ENCODE data around the gene C10orf67.

The C10orf67 gene

DNA sequence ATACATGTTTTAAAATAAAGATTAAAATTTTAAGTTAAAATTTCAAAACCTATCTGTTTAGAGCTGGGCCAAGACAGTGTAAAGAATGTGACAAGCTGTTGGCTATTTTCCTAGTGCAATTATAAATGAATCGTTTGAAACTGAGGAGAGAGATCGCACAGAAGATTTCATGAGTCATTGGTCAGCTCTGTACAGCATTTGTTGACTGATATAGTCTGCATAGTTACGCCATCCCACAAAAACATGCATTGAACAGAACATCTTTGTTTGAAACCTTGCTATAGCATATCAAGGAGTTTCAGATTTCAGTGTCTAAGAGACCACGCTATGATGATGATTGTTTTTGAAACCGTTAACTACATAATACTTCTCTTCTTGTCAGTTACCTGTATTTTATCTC is 1.3 kb upstream of the C10orf67 start:
- peaks cover 2% of the 10 kb centered on the region for H3K36me3 Mint-ChIP-seq (ENCODE audit: low read depth)
- no peaks in the 10 kb centered on the region for H3K9me3 Mint-ChIP-seq
- H3K27me3 Mint-ChIP-seq (ENCODE audit: low read depth): no peaks in the 10 kb centered on the region
- no peak overlapping the region for H3K27ac Mint-ChIP-seq
- no peak overlapping the region for H3K4me3 Mint-ChIP-seq
- H3K4me1 Mint-ChIP-seq (ENCODE audit: low read depth): peaks cover 22% of the 10 kb centered on the region

DNA sequence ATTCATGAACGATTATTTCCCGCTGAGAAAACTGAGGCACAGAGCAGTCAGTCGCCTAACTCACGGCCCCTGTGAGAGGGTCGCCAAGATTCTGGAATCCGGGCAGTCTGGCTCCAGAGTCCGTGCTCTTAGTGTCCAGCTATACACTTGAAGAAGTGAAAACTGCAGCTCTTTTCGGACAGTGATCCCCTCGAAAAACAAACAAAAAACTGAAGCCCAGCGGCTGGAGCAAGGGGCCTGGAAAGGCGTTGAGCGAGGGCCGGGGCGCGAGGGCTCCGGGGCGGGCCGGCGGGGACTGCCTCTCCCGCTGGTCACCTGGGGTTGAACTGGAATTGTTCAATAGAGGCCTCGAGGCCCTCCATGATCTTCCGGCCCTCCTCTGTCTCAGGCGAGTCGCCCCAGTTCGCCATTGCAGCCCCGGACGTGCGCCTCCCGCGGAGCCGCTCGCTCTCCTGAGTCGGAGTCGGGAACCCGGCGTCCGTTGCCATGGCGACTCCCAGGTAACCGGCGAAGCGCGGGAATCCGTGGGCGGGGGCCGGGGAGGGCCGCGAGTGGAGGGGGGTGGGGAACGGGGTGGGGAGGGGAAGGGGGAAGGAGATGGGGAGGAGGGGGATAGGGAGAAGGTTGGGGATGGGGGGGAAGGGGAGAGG is 881 bp downstream of the C10orf67 start:
- H3K27ac Mint-ChIP-seq: no peak overlapping the region
- peak overlapping the region; percentile 88 for H3K4me3 Mint-ChIP-seq
- no peaks in the 10 kb centered on the region for H3K27me3 Mint-ChIP-seq (ENCODE audit: low read depth)
- no peaks in the 10 kb centered on the region for H3K36me3 Mint-ChIP-seq (ENCODE audit: low read depth)
- peaks cover 36% of the 10 kb centered on the region for H3K4me1 Mint-ChIP-seq (ENCODE audit: low read depth)
- H3K9me3 Mint-ChIP-seq: no peaks in the 10 kb centered on the region

DNA sequence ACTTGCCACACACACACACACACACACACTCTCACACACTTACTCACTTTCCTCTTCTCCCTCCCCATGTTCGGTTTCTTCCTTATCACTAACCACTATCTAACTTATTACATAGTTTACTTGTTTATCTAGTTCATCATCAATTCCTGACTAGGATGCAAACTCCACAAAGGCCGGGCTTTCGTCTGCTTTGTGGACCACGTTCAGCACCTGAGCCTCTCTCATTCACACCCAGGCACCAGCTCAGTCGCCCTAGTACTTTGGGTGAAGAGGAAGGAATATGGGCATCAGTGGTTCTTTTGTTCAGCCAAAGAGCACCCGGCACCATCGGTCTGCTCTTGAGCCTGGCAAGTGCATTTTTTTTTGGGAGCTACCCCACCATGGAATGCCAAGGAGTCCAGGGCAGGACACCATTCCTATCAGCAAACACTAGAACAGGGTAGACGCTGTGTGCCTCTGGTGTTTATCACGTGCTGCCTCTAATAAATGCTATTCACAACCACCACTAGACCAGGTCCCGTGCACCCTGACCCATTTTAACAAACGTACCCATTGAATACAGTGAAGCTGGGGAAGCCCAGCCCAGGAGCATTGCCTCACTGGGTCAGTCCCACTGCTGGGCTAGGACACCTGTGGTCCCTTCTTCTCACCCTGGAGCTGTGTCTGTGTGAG is 2.2 kb downstream of the C10orf67 start:
- H3K27ac Mint-ChIP-seq: no peak overlapping the region
- no peak overlapping the region for H3K4me3 Mint-ChIP-seq
- no peaks in the 10 kb centered on the region for H3K36me3 Mint-ChIP-seq (ENCODE audit: low read depth)
- H3K27me3 Mint-ChIP-seq (ENCODE audit: low read depth): no peaks in the 10 kb centered on the region
- peaks cover 42% of the 10 kb centered on the region for H3K4me1 Mint-ChIP-seq (ENCODE audit: low read depth)
- H3K9me3 Mint-ChIP-seq: no peaks in the 10 kb centered on the region

DNA sequence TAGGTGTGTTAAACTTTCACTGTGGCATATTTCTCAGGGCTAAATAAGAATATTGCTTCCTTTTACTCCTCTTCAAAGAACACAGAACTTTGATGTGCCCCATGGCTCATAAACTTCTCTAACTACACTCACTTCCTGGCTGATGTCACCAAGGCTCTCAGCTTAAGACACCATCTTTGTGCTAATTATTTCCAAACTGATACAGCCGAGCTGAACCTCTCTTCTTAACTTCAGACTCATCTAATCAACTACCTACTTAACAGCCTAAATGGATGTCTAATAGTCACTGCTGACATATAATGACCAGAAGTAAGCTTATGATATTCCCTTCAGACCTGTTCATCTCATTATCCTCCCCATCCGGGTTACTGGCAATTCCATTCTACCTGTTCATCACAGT is 3.6 kb downstream of the C10orf67 start:
- Mint-ChIP-seq H3K9me3 (no peaks in the 10 kb centered on the region), H3K4me3 (no peak overlapping the region), H3K27ac (no peak overlapping the region), H3K36me3 (ENCODE audit: low read depth) (no peaks in the 10 kb centered on the region), H3K27me3 (ENCODE audit: low read depth) (no peaks in the 10 kb centered on the region), H3K4me1 (ENCODE audit: low read depth) (peaks cover 42% of the 10 kb centered on the region)

DNA sequence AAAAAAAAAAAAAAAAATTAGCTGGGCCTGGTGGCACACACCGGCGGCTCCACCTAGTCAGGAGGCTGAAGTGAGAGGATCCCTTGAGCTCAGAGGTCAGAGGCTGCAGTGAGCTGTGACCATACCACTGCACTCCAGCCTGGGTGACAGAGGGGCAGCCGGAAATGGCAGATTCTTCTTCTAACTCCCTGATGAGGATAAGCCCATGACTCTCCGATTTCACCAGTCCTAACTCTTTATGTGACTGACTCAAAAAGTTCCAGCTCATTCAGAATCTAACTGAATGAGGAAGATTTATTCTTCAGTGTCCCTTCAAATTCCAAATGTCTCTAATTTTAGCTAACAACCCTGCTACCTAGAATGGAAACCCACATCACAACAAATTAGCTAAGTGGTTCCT is 4.2 kb downstream of the C10orf67 start:
- H3K36me3 Mint-ChIP-seq (ENCODE audit: low read depth): no peaks in the 10 kb centered on the region
- no peaks in the 10 kb centered on the region for H3K27me3 Mint-ChIP-seq (ENCODE audit: low read depth)
- no peak overlapping the region for H3K4me3 Mint-ChIP-seq
- no peak overlapping the region for H3K27ac Mint-ChIP-seq
- H3K4me1 Mint-ChIP-seq (ENCODE audit: low read depth): peaks cover 39% of the 10 kb centered on the region
- no peaks in the 10 kb centered on the region for H3K9me3 Mint-ChIP-seq

DNA sequence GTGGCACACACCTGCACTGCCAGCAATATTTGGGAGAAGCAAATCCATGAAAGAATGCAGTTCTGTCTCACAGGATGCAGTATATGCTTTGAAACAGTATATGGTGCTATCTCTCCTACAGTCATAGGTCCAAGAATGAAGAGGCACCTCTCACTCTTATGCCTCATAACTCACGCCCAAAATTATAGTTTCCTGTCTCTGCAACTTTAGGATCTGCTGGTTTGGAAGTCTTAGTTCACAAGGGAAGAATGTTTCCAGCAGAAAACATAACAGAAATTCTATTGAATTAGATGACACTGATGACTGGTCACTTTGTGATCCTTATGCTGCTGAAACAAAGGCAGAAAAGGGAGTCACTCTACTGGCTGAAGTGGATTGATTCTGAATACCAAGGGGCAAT is 5.7 kb downstream of the C10orf67 start:
- Mint-ChIP-seq H3K4me3 (no peak overlapping the region), H3K36me3 (ENCODE audit: low read depth) (no peaks in the 10 kb centered on the region), H3K27ac (no peak overlapping the region), H3K4me1 (ENCODE audit: low read depth) (peaks cover 30% of the 10 kb centered on the region), H3K27me3 (ENCODE audit: low read depth) (no peaks in the 10 kb centered on the region), H3K9me3 (no peaks in the 10 kb centered on the region)

DNA sequence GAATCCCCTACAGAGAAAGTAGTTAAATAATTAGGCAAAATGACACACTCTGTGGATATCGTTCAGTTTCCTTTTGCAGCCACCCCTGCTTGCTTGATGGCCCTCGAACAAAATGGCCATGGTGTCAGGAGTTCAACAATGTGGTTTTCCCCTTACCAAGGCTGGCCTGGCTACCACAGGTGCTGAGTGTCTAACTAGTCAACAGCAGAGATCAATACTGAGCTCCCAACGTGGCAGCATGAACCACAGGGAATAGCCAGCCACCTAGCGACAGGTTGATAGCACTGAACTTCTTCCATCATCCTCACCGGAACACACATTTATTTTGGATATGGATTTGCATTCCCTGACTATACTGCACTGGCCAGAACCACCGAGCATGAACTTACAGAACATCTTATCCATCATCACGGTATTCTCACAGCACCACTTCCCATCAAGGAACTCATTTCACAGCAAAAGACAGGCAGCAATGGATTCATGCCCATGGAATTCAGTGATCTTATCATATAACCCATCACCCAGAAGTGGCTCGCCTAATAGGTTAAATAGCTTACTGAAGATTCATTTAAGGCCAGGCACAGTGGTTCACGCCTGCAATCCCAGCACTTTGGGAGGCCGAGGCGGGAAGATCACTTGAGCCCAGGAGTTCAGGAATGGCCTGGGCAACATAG is 6.3 kb downstream of the C10orf67 start:
- no peak overlapping the region for H3K27ac Mint-ChIP-seq
- H3K4me1 Mint-ChIP-seq (ENCODE audit: low read depth): peaks cover 30% of the 10 kb centered on the region
- H3K4me3 Mint-ChIP-seq: no peak overlapping the region

DNA sequence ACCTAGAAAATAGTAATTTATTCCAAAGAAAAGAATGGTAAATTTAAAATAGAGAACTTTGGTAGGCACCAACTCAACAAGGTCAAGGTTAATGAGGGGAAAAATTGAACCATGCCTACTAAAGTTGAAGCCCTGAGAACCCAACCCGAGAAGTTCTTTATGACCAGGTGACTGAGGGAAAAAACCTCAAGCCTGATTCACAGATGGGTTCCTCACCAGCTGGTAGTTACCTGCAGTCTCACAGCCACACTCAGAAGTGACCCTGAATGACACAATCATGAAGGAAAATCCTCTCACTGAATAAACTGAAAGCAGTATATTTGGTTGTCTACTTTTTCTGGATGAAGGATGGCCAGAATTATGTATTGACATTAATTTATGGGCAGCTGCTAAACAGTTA is 7.0 kb downstream of the C10orf67 start:
- Mint-ChIP-seq H3K9me3 (no peaks in the 10 kb centered on the region), H3K27me3 (ENCODE audit: low read depth) (no peaks in the 10 kb centered on the region), H3K27ac (no peak overlapping the region), H3K36me3 (ENCODE audit: low read depth) (no peaks in the 10 kb centered on the region), H3K4me1 (ENCODE audit: low read depth) (peaks cover 30% of the 10 kb centered on the region), H3K4me3 (no peak overlapping the region)

More for the DNA sequence above, 6.3 kb downstream of the C10orf67 start:
- Mint-ChIP-seq H3K9me3 (no peaks in the 10 kb centered on the region), H3K36me3 (ENCODE audit: low read depth) (no peaks in the 10 kb centered on the region), H3K27me3 (ENCODE audit: low read depth) (no peaks in the 10 kb centered on the region)

DNA sequence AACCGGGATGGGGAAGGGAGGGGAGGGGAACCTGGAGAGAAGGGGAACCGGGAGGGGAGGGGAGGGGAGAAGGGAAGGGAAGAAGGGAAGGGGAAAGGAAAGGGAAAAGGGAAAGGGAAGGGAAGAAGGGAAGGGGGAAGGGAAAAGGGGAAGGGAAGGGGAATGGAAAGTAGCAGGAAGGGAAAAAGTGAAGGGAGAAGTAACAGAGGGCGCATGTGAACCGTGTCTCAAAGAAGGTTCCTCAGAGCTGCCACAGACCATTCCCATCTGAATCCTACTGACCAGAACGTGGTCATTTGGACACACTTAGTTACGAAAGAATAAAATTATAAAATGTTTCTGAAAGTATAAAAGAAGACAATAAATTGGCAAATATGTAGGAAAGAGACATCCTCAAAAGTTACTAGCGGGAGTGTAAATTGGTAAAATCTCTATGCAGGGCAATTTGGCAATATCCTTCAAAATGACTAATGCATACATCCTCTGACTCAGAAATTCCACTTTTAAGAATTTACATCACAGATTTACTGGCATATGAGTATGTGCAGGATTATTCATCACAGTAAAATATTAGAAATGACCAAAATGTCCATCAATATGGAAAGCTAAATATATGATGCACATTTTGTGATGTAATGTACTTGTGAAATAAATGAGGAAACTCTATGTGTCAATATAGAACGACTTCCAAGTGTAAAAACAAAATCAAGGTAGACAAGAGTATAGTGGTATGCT is 12.9 kb downstream of the C10orf67 start:
- H3K27ac Mint-ChIP-seq: peak overlapping the region; percentile 2
- H3K4me3 Mint-ChIP-seq: no peak overlapping the region

DNA sequence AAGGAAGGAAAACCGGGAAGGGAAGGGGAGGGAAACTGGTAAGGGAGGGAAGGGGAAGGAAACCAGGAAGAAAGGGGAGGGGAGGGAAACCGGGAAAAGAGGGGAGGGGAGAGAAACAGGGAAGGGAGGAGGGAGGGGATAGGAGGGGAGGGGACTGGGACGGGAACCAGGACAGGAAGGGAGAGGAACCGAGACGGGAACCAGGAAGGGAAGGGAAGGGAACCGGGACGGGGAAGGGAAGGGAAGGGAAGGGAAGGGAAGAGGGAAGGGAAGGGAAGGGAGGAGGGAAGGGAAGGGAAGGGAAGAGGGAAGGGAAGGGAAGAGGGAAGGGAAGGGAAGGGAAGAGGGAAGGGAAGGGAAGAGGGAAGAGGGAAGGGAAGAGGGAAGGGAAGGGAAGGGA is 13.6 kb downstream of the C10orf67 start:
- H3K27me3 Mint-ChIP-seq (ENCODE audit: low read depth): peaks cover 10% of the 10 kb centered on the region
- H3K9me3 Mint-ChIP-seq: peaks cover 4% of the 10 kb centered on the region
- no peak overlapping the region for H3K4me3 Mint-ChIP-seq
- peaks cover 5% of the 10 kb centered on the region for H3K4me1 Mint-ChIP-seq (ENCODE audit: low read depth)
- H3K36me3 Mint-ChIP-seq (ENCODE audit: low read depth): no peaks in the 10 kb centered on the region
- H3K27ac Mint-ChIP-seq: peak overlapping the region; percentile 47

More for the DNA sequence above, 12.9 kb downstream of the C10orf67 start:
- peaks cover 4% of the 10 kb centered on the region for H3K9me3 Mint-ChIP-seq
- H3K4me1 Mint-ChIP-seq (ENCODE audit: low read depth): peaks cover 5% of the 10 kb centered on the region
- peaks cover 4% of the 10 kb centered on the region for H3K27me3 Mint-ChIP-seq (ENCODE audit: low read depth)
- no peaks in the 10 kb centered on the region for H3K36me3 Mint-ChIP-seq (ENCODE audit: low read depth)

DNA sequence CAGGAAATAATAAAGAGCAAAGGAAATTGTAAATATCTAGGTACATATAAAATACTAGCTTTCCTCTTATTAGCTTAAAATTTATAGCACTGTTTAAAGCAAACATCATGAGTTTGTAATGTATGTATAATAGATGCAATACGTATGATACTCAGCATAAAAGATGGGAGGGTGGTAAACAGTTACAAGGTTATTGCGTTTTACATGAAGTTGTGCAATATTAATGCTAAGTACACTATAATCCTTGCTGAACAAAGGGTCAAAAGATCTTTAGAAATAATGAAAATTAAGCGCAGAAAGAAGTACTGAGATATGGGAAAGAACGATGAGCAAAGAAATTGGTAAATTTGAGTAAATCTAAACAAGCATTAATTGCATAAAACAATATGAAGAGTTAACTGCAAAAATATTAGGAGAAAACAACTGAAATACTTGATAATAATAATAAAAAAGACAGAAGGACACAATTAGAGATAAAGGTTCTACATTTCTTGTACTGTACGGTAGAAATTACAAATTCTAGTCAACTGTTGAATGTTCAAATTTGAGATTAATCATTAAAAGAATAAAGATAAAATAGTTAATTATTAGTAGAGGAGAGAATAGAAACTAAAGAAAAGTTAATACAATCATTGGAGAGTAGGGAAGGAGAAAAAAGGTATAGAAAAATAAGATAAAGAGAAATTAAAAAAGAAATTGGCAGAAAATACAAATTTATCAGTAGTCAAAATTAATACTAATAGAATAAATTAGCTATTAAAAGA is 17.9 kb downstream of the C10orf67 start:
- H3K9me3 Mint-ChIP-seq: peaks cover 4% of the 10 kb centered on the region
- no peak overlapping the region for H3K4me3 Mint-ChIP-seq
- peaks cover 10% of the 10 kb centered on the region for H3K27me3 Mint-ChIP-seq (ENCODE audit: low read depth)
- H3K4me1 Mint-ChIP-seq (ENCODE audit: low read depth): peaks cover 3% of the 10 kb centered on the region
- H3K36me3 Mint-ChIP-seq (ENCODE audit: low read depth): no peaks in the 10 kb centered on the region
- H3K27ac Mint-ChIP-seq: no peak overlapping the region

DNA sequence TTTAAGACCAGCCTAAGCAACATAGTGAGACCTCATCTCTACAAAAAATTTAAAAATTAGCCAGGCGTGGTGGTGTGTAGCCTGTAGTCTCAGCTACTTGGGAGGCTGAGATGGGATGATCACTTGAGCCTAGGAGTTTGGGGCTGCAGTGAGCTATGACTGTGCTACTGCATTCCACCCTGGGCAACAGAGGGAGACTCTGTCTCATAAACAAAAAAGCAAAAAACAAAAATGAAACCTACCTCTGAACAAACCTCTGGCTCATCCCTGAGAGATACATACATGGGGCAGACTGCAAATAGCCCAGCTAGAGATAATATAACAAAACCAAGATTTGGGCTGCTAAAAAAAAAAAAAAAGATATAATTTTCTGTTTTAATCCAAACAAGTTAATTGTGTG is 19.5 kb downstream of the C10orf67 start:
- Mint-ChIP-seq H3K4me1 (ENCODE audit: low read depth) (peaks cover 2% of the 10 kb centered on the region), H3K9me3 (no peaks in the 10 kb centered on the region), H3K27me3 (ENCODE audit: low read depth) (peaks cover 7% of the 10 kb centered on the region), H3K27ac (peak overlapping the region; percentile 12), H3K36me3 (ENCODE audit: low read depth) (no peaks in the 10 kb centered on the region), H3K4me3 (no peak overlapping the region)

DNA sequence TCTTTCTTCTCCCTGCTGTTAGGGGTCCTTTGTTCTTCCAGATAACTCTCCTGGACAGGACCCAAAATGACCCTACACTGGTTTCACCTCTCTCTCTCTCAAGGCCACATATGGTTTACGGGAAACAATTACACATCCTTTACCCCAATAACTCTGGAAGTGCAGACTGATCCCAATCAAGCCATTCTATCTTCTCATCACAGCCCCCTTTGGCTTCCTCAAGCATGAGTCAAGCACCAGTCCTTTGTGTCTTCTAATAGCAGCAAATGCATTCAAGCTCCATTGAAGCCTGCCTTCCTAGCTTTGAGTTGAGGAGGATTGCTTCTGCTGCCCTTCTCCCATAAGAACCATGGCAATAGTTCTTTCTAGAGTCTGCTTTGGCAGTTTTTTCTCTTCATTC is 20.2 kb downstream of the C10orf67 start:
- Mint-ChIP-seq H3K27ac (no peak overlapping the region), H3K4me3 (no peak overlapping the region), H3K36me3 (ENCODE audit: low read depth) (no peaks in the 10 kb centered on the region), H3K9me3 (no peaks in the 10 kb centered on the region), H3K4me1 (ENCODE audit: low read depth) (peaks cover 2% of the 10 kb centered on the region), H3K27me3 (ENCODE audit: low read depth) (peaks cover 7% of the 10 kb centered on the region)

DNA sequence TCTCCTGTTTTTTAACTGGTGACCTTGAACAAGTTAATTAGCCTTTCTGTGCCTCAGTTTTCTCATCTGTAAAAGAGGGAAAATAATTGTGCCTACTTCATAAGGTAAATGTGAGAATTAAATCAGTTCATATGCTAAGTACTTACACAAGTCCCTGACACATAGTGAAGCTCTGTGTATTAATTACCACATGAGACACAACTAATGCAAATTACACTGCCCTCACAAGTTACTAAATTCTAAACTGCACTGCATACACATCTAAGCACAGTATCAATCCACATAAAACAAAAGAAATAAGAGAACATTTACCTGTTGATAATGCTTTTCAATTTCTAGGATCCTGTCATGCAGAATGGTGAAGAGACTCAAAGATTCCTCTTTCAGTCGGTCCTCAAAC is 22.5 kb downstream of the C10orf67 start:
- Mint-ChIP-seq H3K9me3 (no peaks in the 10 kb centered on the region), H3K4me3 (no peak overlapping the region), H3K27ac (no peak overlapping the region), H3K4me1 (ENCODE audit: low read depth) (peaks cover 2% of the 10 kb centered on the region), H3K27me3 (ENCODE audit: low read depth) (peaks cover 7% of the 10 kb centered on the region), H3K36me3 (ENCODE audit: low read depth) (no peaks in the 10 kb centered on the region)
